WTC11 (cell line): ENCODE measurements around the gene ATP9B. TPM values are rescaled to one million over a fixed set of nuclear protein-coding genes. Genes with fewer than 3 reads are reported as not detected.

Source experiments
- ATAC-seq: fragments of 200-7000 bp; cut with Tn5 transposase; 2 replicates; pipeline ENCODE4 v1.10.0; 2021; ENCODE audit warnings: mild to moderate bottlenecking, moderate library complexity
- CTCF ChIA-PET: fragments of 300-600 bp; sonication (Branson Sonifier 250); formaldehyde crosslinking; loops from one replicate; lab custom pipeline; 2021; ENCODE audit warnings: antibody characterized with exemption; lab: Charles Lee
- POLR2A ChIA-PET: fragments of 350-600 bp; sonication (Branson Sonifier 250); formaldehyde crosslinking; loops from one replicate; lab custom pipeline; 2021; ENCODE audit warnings: antibody characterized with exemption; lab: Charles Lee
- DNase-seq: peaks from one replicate; pipeline ENCODE4 v3.0.0; 2021; ENCODE audit warnings: low spot score
- H3K27ac Mint-ChIP-seq: 2 replicates; pipeline ENCODE4 v1.8.0; 2021; ENCODE audit warnings: mixed read lengths
- H3K27me3 Mint-ChIP-seq: 2 replicates; pipeline ENCODE4 v1.8.0; 2021; ENCODE audit warnings: low read depth, mild to moderate bottlenecking, moderate library complexity, mixed read lengths
- H3K36me3 Mint-ChIP-seq: 2 replicates; pipeline ENCODE4 v1.8.0; 2021; ENCODE audit warnings: mixed read lengths
- H3K4me1 Mint-ChIP-seq: 2 replicates; pipeline ENCODE4 v1.8.0; 2022; ENCODE audit warnings: mixed read lengths
- H3K4me3 Mint-ChIP-seq: 2 replicates; pipeline ENCODE4 v1.8.0; 2021; ENCODE audit warnings: mild to moderate bottlenecking, moderate library complexity, mixed read lengths
- H3K9me3 Mint-ChIP-seq: 2 replicates; pipeline ENCODE4 v1.8.0; 2021; ENCODE audit warnings: mixed read lengths
- ATF2 ChIP-seq: sonication (generic); formaldehyde crosslinking; IDR thresholded peaks from 2 replicates; pipeline ENCODE4 v1.8.1; 2022; ENCODE audit warnings: low read depth, missing genetic modification reagents, borderline replicate concordance
- ATF6 ChIP-seq: sonication (generic); formaldehyde crosslinking; IDR thresholded peaks from 2 replicates; pipeline ENCODE4 v1.8.1; 2023; ENCODE audit warnings: mild to moderate bottlenecking, missing genetic modification reagents
- CBFB ChIP-seq: sonication (generic); formaldehyde crosslinking; IDR thresholded peaks from 2 replicates; pipeline ENCODE4 v1.8.1; 2022; ENCODE audit warnings: mild to moderate bottlenecking, low read depth, missing genetic modification reagents
- ETV6 ChIP-seq: sonication (generic); formaldehyde crosslinking; IDR thresholded peaks from 2 replicates; pipeline ENCODE4 v1.8.1; 2022; ENCODE audit warnings: mild to moderate bottlenecking, missing genetic modification reagents
- FOXP1 ChIP-seq: sonication (generic); formaldehyde crosslinking; IDR thresholded peaks from 2 replicates; pipeline ENCODE4 v1.8.0; 2022; ENCODE audit warnings: missing genetic modification reagents, mild to moderate bottlenecking, moderate library complexity, borderline replicate concordance
- GRHL2 ChIP-seq: fragments of 250-450 bp; sonication (Bioruptor Pico); IDR thresholded peaks from 2 replicates; pipeline ENCODE4 v1.8.0; 2022; ENCODE audit warnings: mild to moderate bottlenecking, moderate library complexity; ENCODE audit not compliant: insufficient replicate concordance, severe bottlenecking
- GTF2I ChIP-seq: fragments of 250-450 bp; sonication (Bioruptor Pico); conservative IDR thresholded peaks from 2 replicates; pipeline ENCODE4 v1.4.0; 2021; ENCODE audit warnings: mild to moderate bottlenecking
- IRF1 ChIP-seq: sonication (generic); formaldehyde crosslinking; IDR thresholded peaks from 2 replicates; pipeline ENCODE4 v1.8.0; 2023; ENCODE audit warnings: missing genetic modification reagents
- KAT7 ChIP-seq: sonication (generic); formaldehyde crosslinking; IDR thresholded peaks from 2 replicates; pipeline ENCODE4 v1.8.1; 2023; ENCODE audit warnings: missing genetic modification reagents, mild to moderate bottlenecking, borderline replicate concordance
- NFE2L1 ChIP-seq: sonication (generic); formaldehyde crosslinking; IDR thresholded peaks from 2 replicates; pipeline ENCODE4 v1.8.1; 2023; ENCODE audit warnings: missing genetic modification reagents
- NR1H2 ChIP-seq: sonication (generic); formaldehyde crosslinking; IDR thresholded peaks from 2 replicates; pipeline ENCODE4 v1.9.0; 2021; ENCODE audit warnings: mild to moderate bottlenecking, moderate library complexity, missing genetic modification reagents
- PREB ChIP-seq: sonication (generic); formaldehyde crosslinking; IDR thresholded peaks from 2 replicates; pipeline ENCODE4 v1.8.1; 2022; ENCODE audit warnings: mild to moderate bottlenecking, missing genetic modification reagents, moderate library complexity, borderline replicate concordance
- RELA ChIP-seq: sonication (generic); formaldehyde crosslinking; IDR thresholded peaks from 2 replicates; pipeline ENCODE4 v1.8.1; 2022; ENCODE audit warnings: missing genetic modification reagents, mild to moderate bottlenecking, borderline replicate concordance
- RORB ChIP-seq: fragments of 250-450 bp; sonication (Bioruptor Pico); IDR thresholded peaks from 2 replicates; pipeline ENCODE4 v1.9.0; 2021; ENCODE audit warnings: mild to moderate bottlenecking
- USF2 ChIP-seq: sonication (generic); formaldehyde crosslinking; IDR thresholded peaks from 2 replicates; pipeline ENCODE4 v1.8.1; 2023; ENCODE audit warnings: mild to moderate bottlenecking, missing genetic modification reagents, moderate library complexity
- ZMAT4 ChIP-seq: fragments of 250-450 bp; sonication (Bioruptor Pico); IDR thresholded peaks from 2 replicates; pipeline ENCODE4 v1.9.0; 2021; ENCODE audit warnings: mild to moderate bottlenecking
- ZNF121 ChIP-seq: sonication (generic); formaldehyde crosslinking; IDR thresholded peaks from 2 replicates; pipeline ENCODE4 v1.8.0; 2023; ENCODE audit warnings: missing genetic modification reagents
- ZNF423 ChIP-seq: fragments of 250-450 bp; sonication (Bioruptor Pico); IDR thresholded peaks from 2 replicates; pipeline ENCODE4 v2.1.2; 2022; ENCODE audit warnings: mild to moderate bottlenecking, moderate library complexity
- ZNF425 ChIP-seq: fragments of 250-450 bp; sonication (Bioruptor Pico); conservative IDR thresholded peaks from 2 replicates; pipeline ENCODE4 v1.9.0; 2021; ENCODE audit warnings: mild to moderate bottlenecking
- ZNF671 ChIP-seq: fragments of 250-450 bp; sonication (Bioruptor Pico); IDR thresholded peaks from 2 replicates; pipeline ENCODE4 v1.8.0; 2021; ENCODE audit warnings: mild to moderate bottlenecking
- total RNA-seq: library from RNA; stranded (reverse); gene quantifications from 3 replicates; pipeline ENCODE4 v1.2.3, GENCODE V29; 2021

The ATP9B gene
- total RNA-seq, 1 experiment from 2014 or later = 19.0 TPM

GRCh38 chr18:79418642-79419041 is 349.4 kb downstream of the ATP9B start (continued):
- TF ChIP-seq ZNF425 (CRISPR knock-in tag) (no peak), ATF2 (no peak)
- TF ChIP-seq, all 79 proteins: peak for 0

GRCh38 chr18:79420033-79420745 is 351.0 kb downstream of the ATP9B start:
- Mint-ChIP-seq H3K27ac (peak overlapping the region; percentile 63), H3K9me3 (no peaks in the 10 kb centered on the region), H3K4me1 (peaks cover 7% of the 10 kb centered on the region), H3K4me3 (no peak overlapping the region), H3K27me3 (no peaks in the 10 kb centered on the region; the same call in 1 of the 2 replicates)
- CTCF ChIA-PET = no interaction called here
- TF ChIP-seq FOXP1 = peak; percentile 56; the same call in 1 of the 2 replicates
- TF ChIP-seq ETV6 = peak; percentile 84
- no peak for TF ChIP-seq CBFB (CRISPR knock-in tag)
- TF ChIP-seq NR1H2 (CRISPR knock-in tag) = no peak
- TF ChIP-seq, all 79 proteins: peak for 2
- DNase-seq (no peak), ATAC-seq (peak; percentile 47; the same call in 1 of the 2 replicates)
- POLR2A ChIA-PET = no interaction called here
- peaks cover 4% of the 10 kb centered on the region for H3K36me3 Mint-ChIP-seq

- POLR2A ChIA-PET = no interaction called here
- Mint-ChIP-seq H3K36me3 (peaks cover 4% of the 10 kb centered on the region), H3K27ac (no peak overlapping the region), H3K4me3 (no peak overlapping the region), H3K27me3 (no peaks in the 10 kb centered on the region; the same call in 1 of the 2 replicates), H3K9me3 (no peaks in the 10 kb centered on the region), H3K4me1 (peaks cover 12% of the 10 kb centered on the region)
- TF ChIP-seq GRHL2 (CRISPR knock-in tag) (no peak), ZNF423 (CRISPR knock-in tag) (no peak), IRF1 (CRISPR knock-in tag) (no peak), ZNF671 (no peak)
- DNase-seq (no peak), ATAC-seq (no peak)
- CTCF ChIA-PET = no interaction called here
Observed at GRCh38 chr18:79421275-79421857, 352.2 kb downstream of the ATP9B start.

GRCh38 chr18:79422022-79422782 is 353.0 kb downstream of the ATP9B start:
- peaks cover 4% of the 10 kb centered on the region for H3K36me3 Mint-ChIP-seq
- no peaks in the 10 kb centered on the region; the same call in 1 of the 2 replicates for H3K27me3 Mint-ChIP-seq
- H3K27ac Mint-ChIP-seq = peak overlapping the region; percentile 84
- no peak for ATAC-seq
- DNase-seq = no peak
- no peaks in the 10 kb centered on the region for H3K9me3 Mint-ChIP-seq
- POLR2A ChIA-PET = no interaction called here
- H3K4me1 Mint-ChIP-seq = peaks cover 12% of the 10 kb centered on the region
- H3K4me3 Mint-ChIP-seq = no peak overlapping the region
- CTCF ChIA-PET = interaction anchor here (0.7 kb wide), 1 partner anchor 41 kb away, joined by 3 read pairs; no protein-coding TSS in a partner anchor
- TF ChIP-seq USF2 (CRISPR knock-in tag) = no peak
- TF ChIP-seq ZMAT4 = no peak
- TF ChIP-seq GTF2I = no peak
- no peak for TF ChIP-seq PREB (CRISPR knock-in tag)
- no peak for TF ChIP-seq ZNF121 (CRISPR knock-in tag)
- TF ChIP-seq ATF6 (CRISPR knock-in tag) = no peak
- no peak for TF ChIP-seq KAT7 (CRISPR knock-in tag)
- no peak for TF ChIP-seq RORB
- no peak for TF ChIP-seq RELA (CRISPR knock-in tag)
- TF ChIP-seq NFE2L1 (CRISPR knock-in tag) = no peak
